H9 (cell line): ENCODE data around the gene TMF1. TPM values are rescaled to one million over a fixed set of nuclear protein-coding genes. Genes with fewer than 3 reads are reported as not detected.

Source experiments
- DNase-seq: peaks from one replicate; pipeline ENCODE4 v3.0.0-alpha.2; 2017
- H2AFZ ChIP-seq: one replicate; pipeline ENCODE4 v1.6.1; 2013; ENCODE audit warnings: mild to moderate bottlenecking, low read length, control low read depth, moderate library complexity
- H2AK5ac ChIP-seq: 2 replicates; pipeline ENCODE4 v1.6.1; 2013; ENCODE audit warnings: low read length, control low read depth, mixed read lengths; ENCODE audit not compliant: insufficient read length
- H2BK120ac ChIP-seq: one replicate; pipeline ENCODE4 v1.6.1; 2013; ENCODE audit warnings: low read depth, mild to moderate bottlenecking, low read length, control low read depth, inconsistent platforms; ENCODE audit not compliant: poor library complexity, severe bottlenecking
- H2BK12ac ChIP-seq: 2 replicates; pipeline ENCODE4 v1.6.1; 2013; ENCODE audit warnings: low read length, control low read depth, mixed read lengths, low read depth; ENCODE audit not compliant: insufficient read length
- H2BK15ac ChIP-seq: 2 replicates; pipeline ENCODE4 v1.6.1; 2013; ENCODE audit warnings: low read depth, low read length, control low read depth
- H2BK20ac ChIP-seq: one replicate; pipeline ENCODE4 v1.6.1; 2013; ENCODE audit warnings: low read depth, mild to moderate bottlenecking, low read length, control low read depth, inconsistent platforms; ENCODE audit not compliant: poor library complexity, severe bottlenecking
- H2BK5ac ChIP-seq: 2 replicates; pipeline ENCODE4 v1.6.1; 2013; ENCODE audit warnings: low read length, control low read depth, mixed read lengths; ENCODE audit not compliant: insufficient read length
- H3K14ac ChIP-seq: 2 replicates; pipeline ENCODE4 v1.6.1; 2013; ENCODE audit warnings: low read length, control low read depth; ENCODE audit not compliant: insufficient read depth
- H3K18ac ChIP-seq: 2 replicates; pipeline ENCODE4 v1.6.1; 2013; ENCODE audit warnings: low read depth, mild to moderate bottlenecking, mixed read lengths, low read length, control low read depth; ENCODE audit not compliant: insufficient read length
- H3K23ac ChIP-seq: 2 replicates; pipeline ENCODE4 v1.6.1; 2013; ENCODE audit warnings: low read length, control low read depth, mixed read lengths, low read depth; ENCODE audit not compliant: insufficient read length
- H3K23me2 ChIP-seq: 2 replicates; pipeline ENCODE4 v1.6.1; 2013; ENCODE audit warnings: low read depth, mild to moderate bottlenecking, mixed read lengths, low read length, control low read depth; ENCODE audit not compliant: insufficient read length, poor library complexity, severe bottlenecking
- H3K27ac ChIP-seq: 2 replicates; pipeline ENCODE4 v1.5.1; 2013; ENCODE audit warnings: low read length, control low read depth, mixed read lengths, low read depth; ENCODE audit not compliant: insufficient read length
- H3K27me3 ChIP-seq: 2 replicates; pipeline ENCODE4 v1.6.1; 2013; ENCODE audit warnings: low read length, control low read depth, inconsistent platforms; ENCODE audit not compliant: insufficient read depth
- H3K4ac ChIP-seq: 2 replicates; pipeline ENCODE4 v1.6.1; 2013; ENCODE audit warnings: low read depth, mild to moderate bottlenecking, control low read depth, inconsistent platforms, low read length, moderate library complexity
- H3K4me1 ChIP-seq: 2 replicates; pipeline ENCODE4 v1.6.1; 2013; ENCODE audit warnings: low read length, control low read depth, inconsistent platforms; ENCODE audit not compliant: insufficient read depth
- H3K4me2 ChIP-seq: 2 replicates; pipeline ENCODE4 v1.6.1; 2013; ENCODE audit warnings: low read length, control low read depth, mixed read lengths; ENCODE audit not compliant: insufficient read length, insufficient read depth
- H3K56ac ChIP-seq: 2 replicates; pipeline ENCODE4 v1.6.1; 2013; ENCODE audit warnings: low read depth, mild to moderate bottlenecking, mixed read lengths, low read length, control low read depth; ENCODE audit not compliant: insufficient read length
- H3K79me1 ChIP-seq: 2 replicates; pipeline ENCODE4 v1.6.1; 2013; ENCODE audit warnings: low read depth, mild to moderate bottlenecking, moderate library complexity, low read length, control low read depth, inconsistent platforms; ENCODE audit not compliant: insufficient read depth, poor library complexity, severe bottlenecking
- H3K79me2 ChIP-seq: 2 replicates; pipeline ENCODE4 v1.6.1; 2013; ENCODE audit warnings: low read length, control low read depth, inconsistent platforms; ENCODE audit not compliant: insufficient read depth
- H3K9ac ChIP-seq: 2 replicates; pipeline ENCODE4 v1.6.1; 2013; ENCODE audit warnings: low read length, control low read depth, mixed read lengths; ENCODE audit not compliant: insufficient read length; ENCODE audit errors: extremely low read depth
- H3K9me3 ChIP-seq: one replicate; pipeline ENCODE4 v1.6.1; 2013; ENCODE audit warnings: low read depth, low read length, inconsistent platforms; ENCODE audit not compliant: control insufficient read depth
- H3T11ph ChIP-seq: one replicate; pipeline ENCODE4 v1.6.1; 2013; ENCODE audit warnings: mild to moderate bottlenecking, low read length, control low read depth, inconsistent platforms
- H4K20me1 ChIP-seq: one replicate; pipeline ENCODE4 v1.6.1; 2013; ENCODE audit not compliant: control insufficient read depth, insufficient read length, insufficient read depth
- H4K5ac ChIP-seq: 2 replicates; pipeline ENCODE4 v1.6.1; 2013; ENCODE audit warnings: low read depth, mild to moderate bottlenecking, mixed read lengths, low read length, control low read depth; ENCODE audit not compliant: insufficient read length
- H4K8ac ChIP-seq: replicated peaks from 2 replicates; pipeline ENCODE4 v1.6.1; 2013; ENCODE audit warnings: low read length, control low read depth, mixed read lengths, low read depth; ENCODE audit not compliant: insufficient read length
- H4K91ac ChIP-seq: 2 replicates; pipeline ENCODE4 v1.6.1; 2013; ENCODE audit warnings: low read depth, mild to moderate bottlenecking, moderate library complexity, mixed read lengths, low read length, control low read depth; ENCODE audit not compliant: insufficient read length
- H3K27ac Mint-ChIP-seq, 3 experiments: 2 replicates in 2 of 3; 3 replicates in 1 of 3; pipeline ENCODE4 v1.8.0; 2020 to 2021; ENCODE audit warnings: mixed read lengths in 3 of 3, mild to moderate bottlenecking in 1 of 3, moderate library complexity in 1 of 3
- H3K27me3 Mint-ChIP-seq: 2 replicates; pipeline ENCODE4 v1.8.0; 2021; ENCODE audit warnings: low read depth, mild to moderate bottlenecking, moderate library complexity, mixed read lengths
- H3K36me3 Mint-ChIP-seq, 3 experiments: 2 replicates in 2 of 3; 3 replicates in 1 of 3; pipeline ENCODE4 v1.8.0; 2020 to 2021; ENCODE audit warnings: low read depth in 3 of 3, mixed read lengths in 3 of 3; ENCODE audit not compliant: insufficient read depth in 1 of 3
- H3K4me1 Mint-ChIP-seq, 2 experiments: 2 replicates each; pipeline ENCODE4 v1.8.0; 2020; ENCODE audit warnings: mixed read lengths in 2 of 2
- H3K4me3 Mint-ChIP-seq, 2 experiments: 2 replicates in 1 of 2; 3 replicates in 1 of 2; pipeline ENCODE4 v1.8.0; 2020 to 2021; ENCODE audit warnings: mild to moderate bottlenecking in 2 of 2, mixed read lengths in 2 of 2, moderate library complexity in 1 of 2
- H3K9me3 Mint-ChIP-seq, 2 experiments: 2 replicates in 1 of 2; 3 replicates in 1 of 2; pipeline ENCODE4 v1.8.0; 2020; ENCODE audit warnings: mild to moderate bottlenecking in 2 of 2, mixed read lengths in 2 of 2, moderate library complexity in 1 of 2
- WGBS: extraction: QIAGEN DNeasy Blood & Tissue Kit; methylation state at CpG from one replicate; pipeline ENCODE4 v1.1.7; 2013; ENCODE audit warnings: missing lambda C conversion rate, low lambda C conversion rate, mixed read lengths; ENCODE audit not compliant: insufficient read length; ENCODE audit errors: extremely low coverage; 5-methylcytosine and 5-hydroxymethylcytosine counted together
- total RNA-seq: library from RNA; stranded (reverse); gene quantifications from 2 replicates; pipeline ENCODE4 v1.2.1, GENCODE V29; 2021
- TF ChIP-seq, protein P1 (sequence below): fragments of 200-600 bp; sonication (generic); conservative IDR thresholded peaks from 3 replicates; pipeline ENCODE4 v1.8.0; 2021; ENCODE audit warnings: antibody characterized with exemption, mild to moderate bottlenecking

TMF1 gene
- total RNA-seq, 1 experiment from 2014 or later: 21.9 TPM

- H3K27ac ChIP-seq: no peak overlapping the region
Observed at GRCh38 chr3:69092030-69092516, 39.9 kb upstream of the TMF1 start.

More at GRCh38 chr3:69092030-69092516, 39.9 kb upstream of the TMF1 start:
- H3K79me2 ChIP-seq: no peaks in the 10 kb centered on the region; the same call in 1 of the 2 replicates
- H2BK15ac ChIP-seq: no peak overlapping the region
- H3K9me3 ChIP-seq: no peaks in the 10 kb centered on the region
- no peaks in the 10 kb centered on the region for H4K20me1 ChIP-seq
- H3K23ac ChIP-seq: no peak overlapping the region
- H3K4me1 ChIP-seq: peaks cover 14% of the 10 kb centered on the region
- H2AFZ ChIP-seq: no peak overlapping the region
- H3K9me3 Mint-ChIP-seq: no peaks in the 10 kb centered on the region
- no peak overlapping the region for H2BK20ac ChIP-seq
- no peak for DNase-seq
- H2BK12ac ChIP-seq: no peak overlapping the region
- no peak overlapping the region for H4K5ac ChIP-seq
- H3K27ac Mint-ChIP-seq: peak overlapping the region in 1 of 3 experiments; percentile 88; a peak in 3 of 7 replicates
- H3K4ac ChIP-seq: no peak overlapping the region
- H4K91ac ChIP-seq: no peak overlapping the region
- no peak overlapping the region for H3K9ac ChIP-seq
- no peak overlapping the region for H3K4me3 Mint-ChIP-seq
- H3K14ac ChIP-seq: no peak overlapping the region
- TF ChIP-seq, protein P1, sequence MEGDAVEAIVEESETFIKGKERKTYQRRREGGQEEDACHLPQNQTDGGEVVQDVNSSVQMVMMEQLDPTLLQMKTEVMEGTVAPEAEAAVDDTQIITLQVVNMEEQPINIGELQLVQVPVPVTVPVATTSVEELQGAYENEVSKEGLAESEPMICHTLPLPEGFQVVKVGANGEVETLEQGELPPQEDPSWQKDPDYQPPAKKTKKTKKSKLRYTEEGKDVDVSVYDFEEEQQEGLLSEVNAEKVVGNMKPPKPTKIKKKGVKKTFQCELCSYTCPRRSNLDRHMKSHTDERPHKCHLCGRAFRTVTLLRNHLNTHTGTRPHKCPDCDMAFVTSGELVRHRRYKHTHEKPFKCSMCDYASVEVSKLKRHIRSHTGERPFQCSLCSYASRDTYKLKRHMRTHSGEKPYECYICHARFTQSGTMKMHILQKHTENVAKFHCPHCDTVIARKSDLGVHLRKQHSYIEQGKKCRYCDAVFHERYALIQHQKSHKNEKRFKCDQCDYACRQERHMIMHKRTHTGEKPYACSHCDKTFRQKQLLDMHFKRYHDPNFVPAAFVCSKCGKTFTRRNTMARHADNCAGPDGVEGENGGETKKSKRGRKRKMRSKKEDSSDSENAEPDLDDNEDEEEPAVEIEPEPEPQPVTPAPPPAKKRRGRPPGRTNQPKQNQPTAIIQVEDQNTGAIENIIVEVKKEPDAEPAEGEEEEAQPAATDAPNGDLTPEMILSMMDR: no peak
- H3K56ac ChIP-seq: no peak overlapping the region
- no peak overlapping the region for H2AK5ac ChIP-seq
- H3K27me3 ChIP-seq: no peaks in the 10 kb centered on the region
- no peak overlapping the region for H2BK5ac ChIP-seq
- H3K23me2 ChIP-seq: no peaks in the 10 kb centered on the region
- H3T11ph ChIP-seq: no peak overlapping the region
- no peak overlapping the region for H3K4me2 ChIP-seq
- H4K8ac ChIP-seq: no peak overlapping the region
- no peak overlapping the region for H3K18ac ChIP-seq
- H3K4me1 Mint-ChIP-seq: peaks cover 28 to 29% of the 10 kb centered on the region in 2 experiments
- H3K27me3 Mint-ChIP-seq: no peaks in the 10 kb centered on the region
- H2BK120ac ChIP-seq: no peak overlapping the region
- no CpG with 5 or more reads among the region's 4 CpGs for WGBS
- no peaks in the 10 kb centered on the region for H3K79me1 ChIP-seq
- H3K36me3 Mint-ChIP-seq: no peaks in the 10 kb centered on the region
